Endothelial cell of umbilical vein (primary cell): ENCODE data around the gene GALNT11. TPM values are rescaled to one million over a fixed set of nuclear protein-coding genes. Genes with fewer than 3 reads are reported as not detected.

Source experiments
- BruUV-seq: library from RNA; stranded (reverse); fragments of 400-500 nt; replicated peaks from 2 replicates; lab custom pipeline; 2021; lab: Mats Ljungman, UMichigan
- CTCF ChIA-PET: fragments of 300-600, 350-600 bp; sonication (Branson Sonifier 250); formaldehyde crosslinking; loops from one replicate; lab custom pipeline; 2021; ENCODE audit warnings: antibody characterized with exemption, inconsistent platforms; lab: Charles Lee
- POLR2A ChIA-PET: fragments of 300-600, 350-600 bp; sonication (Branson Sonifier 250); formaldehyde crosslinking; loops from one replicate; lab custom pipeline; 2021; ENCODE audit warnings: antibody characterized with exemption, inconsistent platforms; lab: Charles Lee
- DNase-seq: peaks from one replicate; pipeline ENCODE4 v3.0.0-alpha.2; 2011; ENCODE audit warnings: low read depth, low spot score
- FAIRE-seq: peaks from 2 replicates; lab custom pipeline; 2011; peaks lifted over from hg19 to GRCh38; lab: Jason Lieb, UNC
- H2AFZ ChIP-seq: 2 replicates; pipeline ENCODE4 v1.6.0; 2012; ENCODE audit warnings: low read depth, low read length, control low read depth, inconsistent platforms
- H3K27ac ChIP-seq: 2 replicates; pipeline ENCODE4 v1.5.1; 2011; ENCODE audit warnings: low read depth, mild to moderate bottlenecking, control low read depth, low read length, moderate library complexity; ENCODE audit not compliant: insufficient read depth
- H3K27me3 ChIP-seq, 2 experiments: 2 replicates each; pipeline versions ENCODE4 v1.6.0 to v1.6.1; 2011; ENCODE audit warnings: low read length in 2 of 2, mixed read lengths in 1 of 2; ENCODE audit not compliant: control insufficient read depth in 2 of 2, insufficient read depth in 2 of 2
- H3K36me3 ChIP-seq, 2 experiments: 2 replicates in 1 of 2; 3 replicates in 1 of 2; pipeline ENCODE4 v1.5.1; 2011; ENCODE audit warnings: low read length in 2 of 2, mild to moderate bottlenecking in 1 of 2, moderate library complexity in 1 of 2; ENCODE audit not compliant: control insufficient read depth in 2 of 2, insufficient read depth in 2 of 2; ENCODE audit errors: extremely low read depth in 1 of 2
- H3K4me1 ChIP-seq: 3 replicates; pipeline ENCODE4 v1.5.1; 2011; ENCODE audit warnings: mild to moderate bottlenecking, low read length; ENCODE audit not compliant: control insufficient read depth, insufficient read depth; ENCODE audit errors: extremely low read depth
- H3K4me2 ChIP-seq: 2 replicates; pipeline ENCODE4 v1.6.1; 2011; ENCODE audit warnings: low read length, control low read depth, mixed read lengths; ENCODE audit not compliant: insufficient read depth
- H3K4me3 ChIP-seq, 3 experiments: fragments of 200-600 bp in 1 of 3; sonication (generic), shearing (Covaris generic) in 1 of 3; replicated peaks in 1 of 3; 2 replicates each; pipeline ENCODE4 v1.5.1; 2011 to 2016; ENCODE audit warnings: control low read depth in 3 of 3, low read length in 3 of 3, mild to moderate bottlenecking in 2 of 3, inconsistent platforms in 1 of 3, low read depth in 1 of 3, moderate library complexity in 1 of 3; ENCODE audit not compliant: insufficient read depth in 1 of 3
- H3K79me2 ChIP-seq: 2 replicates; pipeline ENCODE4 v1.6.0; 2012; ENCODE audit warnings: low read length, inconsistent platforms; ENCODE audit not compliant: control insufficient read depth, insufficient read depth
- H3K9ac ChIP-seq: replicated peaks from 2 replicates; pipeline ENCODE3; 2011; ENCODE audit warnings: low read length, control low read depth; ENCODE audit not compliant: insufficient read depth; ENCODE audit errors: extremely low read depth
- H3K9me1 ChIP-seq: replicated peaks from 3 replicates; pipeline ENCODE4 v1.6.0; 2011; ENCODE audit warnings: mild to moderate bottlenecking, low read length; ENCODE audit not compliant: control insufficient read depth, insufficient read depth; ENCODE audit errors: extremely low read depth
- H3K9me3 ChIP-seq: replicated peaks from 2 replicates; pipeline ENCODE4 v1.5.1; 2012; ENCODE audit warnings: low read length, inconsistent platforms; ENCODE audit not compliant: control insufficient read depth, insufficient read depth
- H4K20me1 ChIP-seq: replicated peaks from 2 replicates; pipeline ENCODE3; 2011; ENCODE audit warnings: mild to moderate bottlenecking, low read length; ENCODE audit not compliant: control insufficient read depth, insufficient read depth; ENCODE audit errors: extremely low read depth
- CTCF ChIP-seq, 2 donors: IDR thresholded peaks; 1 replicate in 1 of 2; 2 replicates in 1 of 2; pipeline ENCODE4 v1.5.1; 2011; ENCODE audit warnings: low read length in 2 of 2, mild to moderate bottlenecking in 2 of 2, moderate library complexity in 2 of 2, control low read depth in 1 of 2, inconsistent platforms in 1 of 2, low read depth in 1 of 2; ENCODE audit not compliant: insufficient read depth in 1 of 2; ENCODE audit errors: extremely low read depth in 1 of 2
- EZH2 ChIP-seq: IDR thresholded peaks from 2 replicates; pipeline ENCODE4 v1.6.1; 2012; ENCODE audit warnings: borderline replicate concordance, low read depth, mild to moderate bottlenecking, moderate library complexity, low read length, inconsistent platforms; ENCODE audit not compliant: severe bottlenecking
- FOS ChIP-seq: IDR thresholded peaks from 2 replicates; pipeline ENCODE4 v1.6.1; 2011; ENCODE audit warnings: mild to moderate bottlenecking, low read length, moderate library complexity, borderline replicate concordance; ENCODE audit not compliant: insufficient read depth
- JUN ChIP-seq: IDR thresholded peaks from 2 replicates; pipeline ENCODE4 v1.6.1; 2011; ENCODE audit warnings: borderline replicate concordance, low read depth; ENCODE audit not compliant: insufficient read length, insufficient read depth
- MAX ChIP-seq: IDR thresholded peaks from 2 replicates; pipeline ENCODE4 v1.6.1; 2011; ENCODE audit not compliant: insufficient read depth, insufficient read length
- MYC ChIP-seq: IDR thresholded peaks from one replicate; pipeline ENCODE4 v1.6.1; 2011; ENCODE audit warnings: mild to moderate bottlenecking, low read depth, low read length
- POLR2A ChIP-seq: IDR thresholded peaks from 2 replicates; pipeline ENCODE4 v1.6.1; 2012; ENCODE audit warnings: low read depth, mild to moderate bottlenecking, control low read depth, low read length
- POLR2AphosphoS5 ChIP-seq: IDR thresholded peaks from 2 replicates; pipeline ENCODE4 v1.6.1; 2012; ENCODE audit warnings: low read depth, mild to moderate bottlenecking, control low read depth, low read length, moderate library complexity; ENCODE audit not compliant: insufficient read depth
- dilution Hi-C: fragments of 300-500 bp; cut with MboI; formaldehyde crosslinking; loops from one replicate; pipeline ENCODE4 v1.15.0; 2019; ENCODE audit warnings: low sequenced_read_pairs; ENCODE audit not compliant: extremely low pct_ligation_motif_present
- intact Hi-C: fragments of 100-400 bp; cut with micrococcal nuclease; formaldehyde crosslinking; loops from one replicate; pipeline ENCODE4 v1.10.0; 2022
- polyA plus RNA-seq, 4 experiments: library from polyadenylated mRNA; depleted of rRNA in 3 of 4; stranded (reverse) in 3 of 4; unstranded in 1 of 4; fragments of >200 nt; gene quantifications; 2 replicates each; pipeline versions ENCODE4 v1.2.1 to v1.2.3, GENCODE V29; 2011 to 2012; ENCODE audit warnings: missing spikeins in 1 of 4
- total RNA-seq: library from RNA; stranded (reverse); gene quantifications from 2 replicates; pipeline ENCODE4 v1.2.3, GENCODE V29; 2021

GALNT11 gene
- total and polyA plus RNA-seq, 2 donors (not counting 3 experiments of a cell fraction or from before 2014, with no cell fraction given), result 27.7 to 36.5 TPM

- H3K27me3 ChIP-seq, result no peaks in the 10 kb centered on the region
- peaks cover 3 to 5% of the 10 kb centered on the region in 2 experiments for H3K36me3 ChIP-seq
- no peak overlapping the region for H3K9ac ChIP-seq
- no peaks in the 10 kb centered on the region for H3K79me2 ChIP-seq
- no peak overlapping the region for H3K27ac ChIP-seq
- no peaks in the 10 kb centered on the region for H4K20me1 ChIP-seq
- no peak overlapping the region for H3K4me3 ChIP-seq
- ChIA-PET CTCF (no interaction called here), POLR2A (no interaction called here)
- no peak for TF ChIP-seq POLR2A
- no peak for FAIRE-seq
- H3K9me3 ChIP-seq, result no peaks in the 10 kb centered on the region
- intact Hi-C loops, result no loop called here
- no peak overlapping the region for H3K4me2 ChIP-seq
- H3K4me1 ChIP-seq, result no peaks in the 10 kb centered on the region
- DNase-seq, result no peak
- BruUV-seq, result no TSS peak
- dilution Hi-C loops, result no loop called here
- no peak overlapping the region for H2AFZ ChIP-seq
- H3K9me1 ChIP-seq, result no peaks in the 10 kb centered on the region
Observed at GRCh38 chr7:152103066-152103465, 77.6 kb downstream of the GALNT11 start.

GRCh38 chr7:152103691-152104090 lies 78.2 kb downstream of the GALNT11 start:
- CTCF ChIA-PET, result no interaction called here
- no peak overlapping the region for H3K4me2 ChIP-seq
- H3K4me3 ChIP-seq, result no peak overlapping the region
- BruUV-seq, result no TSS peak
- FAIRE-seq (no peak), DNase-seq (no peak)
- H3K9me1 ChIP-seq, result no peaks in the 10 kb centered on the region
- no peak overlapping the region for H3K27ac ChIP-seq
- H3K9me3 ChIP-seq, result no peaks in the 10 kb centered on the region
- no peaks in the 10 kb centered on the region for H4K20me1 ChIP-seq
- no peaks in the 10 kb centered on the region for H3K79me2 ChIP-seq
- POLR2A ChIA-PET, result no interaction called here
- H3K9ac ChIP-seq, result no peak overlapping the region
- dilution Hi-C loops, result no loop called here
- no peak for TF ChIP-seq CTCF (IDR thresholded peaks at IDR 0.05; ENCODE audit: extremely low read depth in 1 of 2, insufficient read depth in 1 of 2, low read depth in 1 of 2, low read length in 2 of 2)
- no peak for TF ChIP-seq FOS
- no peak for TF ChIP-seq MAX
- no peak for TF ChIP-seq JUN
- no peak for TF ChIP-seq POLR2AphosphoS5
- TF ChIP-seq EZH2, result no peak
- no peak for TF ChIP-seq MYC
- no peak for TF ChIP-seq POLR2A
- no peak overlapping the region for H2AFZ ChIP-seq
- H3K27me3 ChIP-seq, result no peaks in the 10 kb centered on the region
- H3K36me3 ChIP-seq, result peaks cover 3 to 6% of the 10 kb centered on the region in 2 experiments
- intact Hi-C loops, result no loop called here
- H3K4me1 ChIP-seq, result no peaks in the 10 kb centered on the region
